ENCODE measurements around the gene RPP38.

- no peak for TF ChIP-seq CTCF (IDR thresholded peaks at IDR 0.05)
- TF ChIP-seq POLR2A (IDR thresholded peaks at IDR 0.05) = no peak
These were observed 45.0 kb upstream of the RPP38 start for GRCh38 chr10:15052121-15052520.
